Activated naive CD4-positive, alpha-beta T cell treated with Interleukin-2 at 50 U/mL for 16 hours (primary cell): ENCODE measurements around the gene CEACAM5.
A peak's percentile ranks its signal among the peaks of the same experiment; 100 is the strongest.
"Not testable (repeated sequence)": the region's sequence is repeated elsewhere in the genome, so short reads cannot be mapped to it uniquely, and the experiment has no call there.

Experiments
- DNase-seq: peaks from one replicate; pipeline ENCODE4 v3.0.0-alpha.2; 2020

Gene CEACAM5

GRCh38 chr19:41740415-41741243, 32.2 kb downstream of the CEACAM5 start:
- DNase-seq, result no peak

GRCh38 chr19:41741244-41741554, 32.8 kb downstream of the CEACAM5 start:
- DNase-seq, result no peak

- DNase-seq, result no peak
Observed at GRCh38 chr19:41744850-41745249, 36.4 kb downstream of the CEACAM5 start.

- DNase-seq, result no peak
Observed at GRCh38 chr19:41745756-41746155, 37.3 kb downstream of the CEACAM5 start.

GRCh38 chr19:41746593-41747227, 38.3 kb downstream of the CEACAM5 start:
- DNase-seq, result peak; percentile 45

- no peak for DNase-seq
Observed at GRCh38 chr19:41748012-41748411, 39.6 kb downstream of the CEACAM5 start.

GRCh38 chr19:41750248-41751134, 42.1 kb downstream of the CEACAM5 start:
- DNase-seq, result not testable (repeated sequence)

GRCh38 chr19:41753159-41753558, 44.7 kb downstream of the CEACAM5 start:
- peak; percentile 79 for DNase-seq

- DNase-seq, result peak; percentile 75
Observed at GRCh38 chr19:41753936-41754529, 45.6 kb downstream of the CEACAM5 start.

- DNase-seq, result no peak
Observed at GRCh38 chr19:41755328-41755913, 47.0 kb downstream of the CEACAM5 start, which contains the start of gene CEACAM6. Gene CEACAM6, plus strand, starts transcription at chr19:41755530. Its CDS starts 109 bp downstream, at chr19:41755639.

GRCh38 chr19:41758846-41759245, 50.4 kb downstream of the CEACAM5 start:
- DNase-seq, result no peak

GRCh38 chr19:41767115-41767514, 58.7 kb downstream of the CEACAM5 start:
- DNase-seq, result no peak

- not testable (repeated sequence) for DNase-seq
Observed at GRCh38 chr19:41768105-41768504, 59.7 kb downstream of the CEACAM5 start.

GRCh38 chr19:41769608-41770007, 61.2 kb downstream of the CEACAM5 start:
- no peak for DNase-seq

- no peak for DNase-seq
Observed at GRCh38 chr19:41771410-41771809, 63.0 kb downstream of the CEACAM5 start.

GRCh38 chr19:41774515-41774980, 66.1 kb downstream of the CEACAM5 start:
- peak; percentile 51 for DNase-seq

- DNase-seq, result no peak
Observed at GRCh38 chr19:41776700-41777099, 68.3 kb downstream of the CEACAM5 start.
